Neutrophil (primary cell): ENCODE results near the gene MYBL2.

ENCODE experiments used
- H3K27ac ChIP-seq: fragments of 200-600 bp; sonication (generic); 2 replicates; pipeline ENCODE4 v1.5.1; 2016; ENCODE audit warnings: mild to moderate bottlenecking, moderate library complexity
- H3K27me3 ChIP-seq: fragments of 200-600 bp; sonication (generic); 2 replicates; pipeline ENCODE4 v1.6.0; 2016; ENCODE audit warnings: mild to moderate bottlenecking
- H3K36me3 ChIP-seq: fragments of 200-600 bp; sonication (generic); 2 replicates; pipeline ENCODE4 v1.5.1; 2017
- H3K4me1 ChIP-seq, 2 experiments: fragments of 200-600 bp in 1 of 2; sonication (generic) in 1 of 2; 1 replicate in 1 of 2; 2 replicates in 1 of 2; pipeline versions ENCODE4 v1.5.1 to v1.6.1; 2013 to 2016; ENCODE audit warnings: low read depth in 1 of 2, low read length in 1 of 2, mild to moderate bottlenecking in 1 of 2, moderate library complexity in 1 of 2; ENCODE audit not compliant: control insufficient read depth in 1 of 2, insufficient read depth in 1 of 2
- H3K4me3 ChIP-seq, 2 experiments: fragments of 200-600 bp in 1 of 2; sonication (generic) in 1 of 2; 1 replicate in 1 of 2; 2 replicates in 1 of 2; pipeline ENCODE4 v1.5.1; 2013 to 2016; ENCODE audit warnings: low read depth in 1 of 2, low read length in 1 of 2, mild to moderate bottlenecking in 1 of 2, moderate library complexity in 1 of 2
- H3K9me3 ChIP-seq: fragments of 200-600 bp; sonication (generic); 2 replicates; pipeline ENCODE4 v1.5.1; 2016
- CTCF ChIP-seq: fragments of 200-600 bp; sonication (generic); IDR thresholded peaks from 2 replicates; pipeline ENCODE4 v1.5.1; 2016; ENCODE audit warnings: antibody characterized with exemption

The MYBL2 gene

DNA sequence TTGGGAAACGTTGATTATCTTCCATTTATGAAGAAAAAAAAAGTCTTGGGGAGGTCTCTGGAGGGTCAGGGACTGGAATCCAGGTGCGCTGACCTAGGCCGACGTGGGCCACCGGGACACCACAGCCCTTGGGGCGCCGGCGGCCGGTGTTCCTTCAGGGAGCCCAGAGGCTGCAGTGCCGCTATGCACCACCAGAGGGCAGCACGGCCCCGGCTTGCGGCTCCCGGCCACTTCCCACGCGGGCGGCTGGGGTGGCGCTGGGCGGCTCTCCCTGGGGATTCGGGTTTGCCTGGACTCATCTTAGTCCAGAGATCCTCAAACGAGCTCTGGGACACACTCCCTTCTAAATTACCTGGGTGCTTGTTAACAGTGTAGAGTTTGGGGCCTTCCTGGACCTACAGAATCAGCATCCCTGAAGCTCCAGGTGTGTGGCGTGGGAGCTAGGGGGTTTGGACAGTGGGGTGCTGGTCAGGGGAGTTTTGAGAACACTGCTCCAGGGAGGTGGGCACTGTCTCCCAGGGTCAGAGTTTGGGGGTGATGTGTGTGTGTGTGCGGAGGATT is 82.9 kb downstream of the MYBL2 start:
- H3K27me3 ChIP-seq: no peaks in the 10 kb centered on the region
- TF ChIP-seq CTCF: peak; percentile 98
- H3K9me3 ChIP-seq: no peaks in the 10 kb centered on the region
- H3K27ac ChIP-seq: no peak overlapping the region
- H3K36me3 ChIP-seq: no peaks in the 10 kb centered on the region
- peak overlapping the region in 1 of 2 experiments; percentile 30 for H3K4me3 ChIP-seq
- peaks cover 88 to 93% of the 10 kb centered on the region in 2 experiments for H3K4me1 ChIP-seq

GRCh38 chr20:43750774-43751166 is 83.9 kb downstream of the MYBL2 start:
- TF ChIP-seq CTCF: no peak
- no peaks in the 10 kb centered on the region for H3K36me3 ChIP-seq
- no peak overlapping the region for H3K4me3 ChIP-seq
- peak overlapping the region; percentile 74 for H3K27ac ChIP-seq
- peaks cover 78 to 83% of the 10 kb centered on the region in 2 experiments for H3K4me1 ChIP-seq
- no peaks in the 10 kb centered on the region for H3K27me3 ChIP-seq
- H3K9me3 ChIP-seq: no peaks in the 10 kb centered on the region

DNA sequence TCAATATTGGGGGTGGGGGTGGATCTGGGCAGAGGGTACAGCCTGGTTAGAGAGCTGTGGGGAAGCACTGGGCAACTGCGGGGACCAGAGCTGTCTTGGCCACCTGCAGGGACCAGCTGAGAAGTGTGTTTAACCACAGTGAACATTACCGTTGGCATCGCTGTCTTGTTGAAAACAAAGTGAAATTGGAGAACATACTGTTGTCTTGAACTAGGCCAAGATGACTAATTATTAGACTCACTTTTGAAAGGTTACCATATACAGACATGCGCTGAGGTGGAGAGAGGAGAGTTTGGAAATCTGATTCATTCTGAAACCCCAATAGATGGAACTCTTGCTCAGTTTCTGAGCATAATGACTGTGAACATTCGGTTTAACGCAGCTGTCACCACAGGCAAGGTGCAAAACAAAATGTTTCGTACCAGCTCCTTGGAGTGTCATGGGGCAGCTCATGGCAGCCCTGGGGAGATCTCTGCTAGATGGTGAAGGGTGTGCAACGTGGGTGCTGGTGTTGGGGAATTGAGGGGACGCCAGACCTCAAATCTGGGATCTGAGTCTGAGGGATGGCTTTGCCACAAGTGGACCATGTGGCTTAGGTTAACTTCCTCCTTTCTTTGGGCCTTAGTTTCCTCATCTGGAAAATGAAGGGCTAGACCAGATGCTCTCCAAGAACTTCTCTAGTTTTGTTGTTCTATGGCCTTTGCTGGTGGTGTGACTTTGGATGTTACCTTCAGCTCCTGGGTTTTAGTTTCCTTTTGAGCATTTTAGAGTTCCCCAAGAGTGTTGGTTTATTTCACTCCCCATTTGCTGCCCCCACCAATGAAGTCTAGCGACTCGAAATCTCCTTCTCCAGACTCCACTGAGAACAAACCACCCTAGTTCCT is 84.5 kb downstream of the MYBL2 start:
- H3K4me3 ChIP-seq: peak overlapping the region; percentile 40 to 50
- H3K4me1 ChIP-seq: peaks cover 72 to 77% of the 10 kb centered on the region in 2 experiments
- no peaks in the 10 kb centered on the region for H3K9me3 ChIP-seq
- TF ChIP-seq CTCF: no peak
- no peaks in the 10 kb centered on the region for H3K27me3 ChIP-seq
- H3K36me3 ChIP-seq: no peaks in the 10 kb centered on the region
- peak overlapping the region; percentile 74 for H3K27ac ChIP-seq

- TF ChIP-seq CTCF: no peak
- Histone ChIP-seq H3K27me3 (no peaks in the 10 kb centered on the region), H3K9me3 (no peaks in the 10 kb centered on the region), H3K4me1 (peaks cover 66 to 71% of the 10 kb centered on the region in 2 experiments), H3K36me3 (no peaks in the 10 kb centered on the region), H3K4me3 (peak overlapping the region; percentile 40 to 50), H3K27ac (peak overlapping the region; percentile 74)
Observed at GRCh38 chr20:43752051-43752360, 85.1 kb downstream of the MYBL2 start.

- Histone ChIP-seq H3K4me1 (peaks cover 58 to 64% of the 10 kb centered on the region in 2 experiments), H3K27ac (peak overlapping the region; percentile 74)
Observed at GRCh38 chr20:43752561-43753301, 85.8 kb downstream of the MYBL2 start.

More at GRCh38 chr20:43752561-43753301, 85.8 kb downstream of the MYBL2 start:
- peak overlapping the region; percentile 40 to 50 for H3K4me3 ChIP-seq
- H3K9me3 ChIP-seq: no peaks in the 10 kb centered on the region
- no peak for TF ChIP-seq CTCF
- H3K27me3 ChIP-seq: no peaks in the 10 kb centered on the region
- H3K36me3 ChIP-seq: no peaks in the 10 kb centered on the region
